MM.1S (cell line): ENCODE data around the gene BICC1.

Experiments used
- DNase-seq: peaks from one replicate; pipeline ENCODE4 v3.0.0-alpha.2; 2015
- H2AFZ ChIP-seq: fragments of 300-600 bp; sonication (generic); 2 replicates; pipeline ENCODE4 v1.6.0; 2016; ENCODE audit warnings: antibody characterized with exemption, low read length
- H3F3A ChIP-seq: fragments of 300-600 bp; sonication (generic); 2 replicates; pipeline ENCODE4 v1.6.1; 2016; ENCODE audit warnings: mild to moderate bottlenecking, antibody characterized with exemption, low read length, moderate library complexity, mixed read lengths; ENCODE audit not compliant: insufficient read depth
- H3K27ac ChIP-seq: fragments of 300-600 bp; sonication (generic); 2 replicates; pipeline ENCODE4 v1.5.1; 2016; ENCODE audit warnings: mild to moderate bottlenecking, low read length
- H3K27me3 ChIP-seq: fragments of 300-600 bp; sonication (generic); replicated peaks from 2 replicates; pipeline ENCODE4 v1.6.0; 2016; ENCODE audit warnings: low read length; ENCODE audit not compliant: insufficient read depth
- H3K36me3 ChIP-seq: fragments of 300-600 bp; sonication (generic); replicated peaks from 2 replicates; pipeline ENCODE4 v1.6.1; 2016; ENCODE audit warnings: mild to moderate bottlenecking, low read length, mixed read lengths; ENCODE audit not compliant: insufficient read depth
- H3K4me1 ChIP-seq: fragments of 300-600 bp; sonication (generic); 2 replicates; pipeline ENCODE4 v1.6.1; 2016; ENCODE audit warnings: low read length, mixed read lengths
- H3K4me2 ChIP-seq: fragments of 300-600 bp; sonication (generic); 2 replicates; pipeline ENCODE4 v1.6.0; 2016; ENCODE audit warnings: low read depth, low read length
- H3K4me3 ChIP-seq: fragments of 300-600 bp; sonication (generic); 2 replicates; pipeline ENCODE4 v1.5.1; 2016; ENCODE audit warnings: low read length, mixed read lengths
- H3K79me2 ChIP-seq: fragments of 300-600 bp; sonication (generic); 2 replicates; pipeline ENCODE4 v1.6.1; 2016; ENCODE audit warnings: mixed run types, low read length, mixed read lengths
- H3K9ac ChIP-seq: fragments of 300-600 bp; sonication (generic); 2 replicates; pipeline ENCODE4 v1.6.1; 2016; ENCODE audit warnings: low read length, mixed read lengths
- H3K9me2 ChIP-seq: fragments of 300-600 bp; sonication (generic); replicated peaks from 2 replicates; pipeline ENCODE4 v1.6.1; 2016; ENCODE audit warnings: mild to moderate bottlenecking, low read length, mixed read lengths; ENCODE audit not compliant: insufficient read depth
- H3K9me3 ChIP-seq: fragments of 300-600 bp; sonication (generic); replicated peaks from 2 replicates; pipeline ENCODE4 v1.6.1; 2016; ENCODE audit warnings: mild to moderate bottlenecking, low read length, mixed read lengths; ENCODE audit not compliant: insufficient read depth
- H4K20me1 ChIP-seq: fragments of 300-600 bp; sonication (generic); 2 replicates; pipeline ENCODE4 v1.6.1; 2016; ENCODE audit warnings: mild to moderate bottlenecking, low read length, moderate library complexity, mixed read lengths; ENCODE audit not compliant: insufficient read depth
- EZH2 ChIP-seq: fragments of 300-600 bp; sonication (generic); optimal IDR thresholded peaks from 2 replicates; pipeline ENCODE3; 2017; ENCODE audit warnings: low read depth, mild to moderate bottlenecking, antibody characterized with exemption, low read length, mixed read lengths
- EZH2phosphoT487 ChIP-seq: fragments of 300-600 bp; sonication (generic); IDR thresholded peaks from 2 replicates; pipeline ENCODE4 v1.6.1; 2018; ENCODE audit warnings: antibody characterized with exemption, low read length
- TF ChIP-seq, protein P1 (sequence below): fragments of 300-600 bp; sonication (generic); IDR thresholded peaks from 2 replicates; pipeline ENCODE4 v1.5.1; 2016; ENCODE audit warnings: antibody characterized with exemption, low read length, mixed read lengths

BICC1 gene

DNA sequence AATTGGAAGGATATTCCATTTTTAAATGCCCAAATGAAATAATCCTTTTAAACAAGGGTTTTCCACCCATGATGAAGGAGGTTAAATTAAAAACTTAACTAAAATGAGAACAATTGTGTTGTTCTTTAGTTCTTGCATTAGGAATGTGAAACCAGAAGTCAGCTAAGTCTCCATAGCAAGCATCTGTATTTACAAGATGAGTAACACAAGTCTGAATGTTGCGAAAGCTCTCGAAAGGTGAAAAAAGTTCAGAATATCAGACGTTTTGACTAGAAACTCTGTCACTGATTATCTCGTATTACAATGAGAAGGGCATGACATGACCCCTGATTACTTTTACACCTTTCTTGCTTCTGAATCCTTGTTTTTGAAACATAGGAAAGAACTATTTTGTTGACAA is 149.6 kb downstream of the BICC1 start:
- Histone ChIP-seq H3K9me3 (no peaks in the 10 kb centered on the region), H3K4me3 (no peak overlapping the region), H3K4me2 (no peak overlapping the region), H2AFZ (no peak overlapping the region), H4K20me1 (no peaks in the 10 kb centered on the region), H3K9ac (no peak overlapping the region), H3K27ac (no peak overlapping the region), H3K9me2 (no peaks in the 10 kb centered on the region), H3K79me2 (no peaks in the 10 kb centered on the region), H3K27me3 (no peaks in the 10 kb centered on the region), H3K36me3 (no peaks in the 10 kb centered on the region), H3K4me1 (0 out of 2 replicates have a peak, but pooled peaks cover 4% of the 10 kb centered on the region), H3F3A (0 out of 2 replicates have a peak, but pooled peaks cover 3% of the 10 kb centered on the region)
- TF ChIP-seq EZH2 (no peak), EZH2phosphoT487 (no peak)
- no peak for DNase-seq

GRCh38 chr10:58665361-58665760 is 152.7 kb downstream of the BICC1 start:
- H3F3A ChIP-seq = 0 out of 2 replicates have a peak, but pooled peaks cover 3% of the 10 kb centered on the region
- no peaks in the 10 kb centered on the region for H3K9me3 ChIP-seq
- no peaks in the 10 kb centered on the region for H3K27me3 ChIP-seq
- H3K4me3 ChIP-seq = no peak overlapping the region
- no peaks in the 10 kb centered on the region for H3K36me3 ChIP-seq
- H3K27ac ChIP-seq = no peak overlapping the region
- H2AFZ ChIP-seq = no peak overlapping the region
- H3K4me2 ChIP-seq = no peak overlapping the region
- H3K9me2 ChIP-seq = no peaks in the 10 kb centered on the region
- TF ChIP-seq, protein P1, sequence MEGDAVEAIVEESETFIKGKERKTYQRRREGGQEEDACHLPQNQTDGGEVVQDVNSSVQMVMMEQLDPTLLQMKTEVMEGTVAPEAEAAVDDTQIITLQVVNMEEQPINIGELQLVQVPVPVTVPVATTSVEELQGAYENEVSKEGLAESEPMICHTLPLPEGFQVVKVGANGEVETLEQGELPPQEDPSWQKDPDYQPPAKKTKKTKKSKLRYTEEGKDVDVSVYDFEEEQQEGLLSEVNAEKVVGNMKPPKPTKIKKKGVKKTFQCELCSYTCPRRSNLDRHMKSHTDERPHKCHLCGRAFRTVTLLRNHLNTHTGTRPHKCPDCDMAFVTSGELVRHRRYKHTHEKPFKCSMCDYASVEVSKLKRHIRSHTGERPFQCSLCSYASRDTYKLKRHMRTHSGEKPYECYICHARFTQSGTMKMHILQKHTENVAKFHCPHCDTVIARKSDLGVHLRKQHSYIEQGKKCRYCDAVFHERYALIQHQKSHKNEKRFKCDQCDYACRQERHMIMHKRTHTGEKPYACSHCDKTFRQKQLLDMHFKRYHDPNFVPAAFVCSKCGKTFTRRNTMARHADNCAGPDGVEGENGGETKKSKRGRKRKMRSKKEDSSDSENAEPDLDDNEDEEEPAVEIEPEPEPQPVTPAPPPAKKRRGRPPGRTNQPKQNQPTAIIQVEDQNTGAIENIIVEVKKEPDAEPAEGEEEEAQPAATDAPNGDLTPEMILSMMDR = no peak
- TF ChIP-seq EZH2phosphoT487 = no peak
- TF ChIP-seq EZH2 = no peak
- 0 out of 2 replicates have a peak, but pooled peaks cover 4% of the 10 kb centered on the region for H3K4me1 ChIP-seq
- no peaks in the 10 kb centered on the region for H3K79me2 ChIP-seq
- H4K20me1 ChIP-seq = no peaks in the 10 kb centered on the region
- H3K9ac ChIP-seq = no peak overlapping the region
- no peak for DNase-seq

DNA sequence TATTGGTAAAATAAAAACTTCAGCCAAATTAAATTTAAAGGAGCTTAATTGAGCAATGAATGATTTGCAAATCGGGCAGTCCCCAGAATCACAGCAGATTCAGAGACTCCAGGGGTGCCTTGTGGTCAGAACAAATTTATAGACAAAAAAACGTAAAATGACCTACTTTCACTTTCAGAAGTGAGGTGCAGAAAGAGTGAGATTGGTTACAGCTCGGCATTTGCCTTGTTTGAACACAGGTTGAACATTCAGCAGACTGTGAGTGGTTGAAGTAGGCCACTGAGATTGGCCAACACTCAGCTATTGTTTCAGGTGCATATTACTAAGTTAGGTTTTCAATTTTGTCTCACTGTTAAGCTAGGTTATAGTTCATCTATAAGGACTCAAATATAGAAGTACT is 153.4 kb downstream of the BICC1 start:
- Histone ChIP-seq H3K9me3 (no peaks in the 10 kb centered on the region), H3K9me2 (no peaks in the 10 kb centered on the region), H3K36me3 (no peaks in the 10 kb centered on the region), H2AFZ (no peak overlapping the region), H3K9ac (no peak overlapping the region), H3K27me3 (no peaks in the 10 kb centered on the region), H3K27ac (no peak overlapping the region), H3K4me1 (0 out of 2 replicates have a peak, but pooled peaks cover 4% of the 10 kb centered on the region), H3K4me3 (no peak overlapping the region), H3F3A (0 out of 2 replicates have a peak, but pooled peaks cover 3% of the 10 kb centered on the region), H3K79me2 (no peaks in the 10 kb centered on the region), H3K4me2 (no peak overlapping the region), H4K20me1 (no peaks in the 10 kb centered on the region)
- TF ChIP-seq EZH2 (no peak), EZH2phosphoT487 (no peak)
- TF ChIP-seq, protein P1 = no peak
- peak; percentile 68 for DNase-seq

DNA sequence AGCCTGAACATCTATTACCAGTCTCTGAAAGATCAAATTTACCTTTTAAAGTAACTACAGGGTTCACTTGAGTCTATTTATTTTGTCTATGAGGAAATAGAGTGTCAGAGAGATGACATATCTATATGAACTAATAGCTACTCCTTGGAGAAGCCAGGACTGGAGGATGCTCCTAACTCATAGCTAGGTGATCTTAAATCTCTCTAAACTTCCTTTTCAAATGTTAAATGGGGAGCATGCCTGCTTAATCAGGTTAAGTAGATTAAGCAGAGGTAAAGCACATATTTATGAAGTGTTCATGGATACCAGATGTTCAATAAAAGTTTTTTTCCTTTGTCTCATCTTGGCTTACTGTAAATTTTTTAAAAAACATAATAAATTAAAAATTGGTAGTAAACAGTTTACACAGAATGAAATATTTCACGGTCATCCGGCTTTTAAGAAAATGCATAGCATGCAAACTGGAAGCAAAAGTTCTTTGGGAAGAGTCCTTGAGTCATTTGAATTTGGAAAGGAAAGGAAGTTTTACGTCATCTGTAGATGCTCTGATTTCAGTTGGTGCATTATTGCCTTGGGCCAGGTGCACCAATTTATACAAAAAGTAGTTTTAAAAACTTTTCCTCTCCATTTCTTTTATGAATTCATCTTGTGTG is 155.1 kb downstream of the BICC1 start:
- no peak overlapping the region for H3K27ac ChIP-seq
- H3K4me2 ChIP-seq = no peak overlapping the region
- H2AFZ ChIP-seq = no peak overlapping the region
- no peaks in the 10 kb centered on the region for H4K20me1 ChIP-seq
- H3K4me1 ChIP-seq = 0 out of 2 replicates have a peak, but pooled peaks cover 4% of the 10 kb centered on the region
- 0 out of 2 replicates have a peak, but pooled peaks cover 3% of the 10 kb centered on the region for H3F3A ChIP-seq
- no peak overlapping the region for H3K4me3 ChIP-seq
- no peaks in the 10 kb centered on the region for H3K27me3 ChIP-seq
- no peak overlapping the region for H3K9ac ChIP-seq
- H3K9me3 ChIP-seq = no peaks in the 10 kb centered on the region
- no peak for DNase-seq
- TF ChIP-seq EZH2 = no peak
- TF ChIP-seq, protein P1 = no peak
- no peak for TF ChIP-seq EZH2phosphoT487
- H3K36me3 ChIP-seq = no peaks in the 10 kb centered on the region
- H3K79me2 ChIP-seq = no peaks in the 10 kb centered on the region
- H3K9me2 ChIP-seq = no peaks in the 10 kb centered on the region
